ENCODE results near the gene CHST1.

The CHST1 gene

GRCh38 chr11:45669146-45669545, 3.7 kb upstream of the CHST1 start:
- FAIRE-seq = no peak
- no peak for TF ChIP-seq POLR2A (IDR thresholded peaks at IDR 0.05; ENCODE audit: low read depth, low read length)
- no peak for DNase-seq (ENCODE audit: insufficient read length, low spot score)

- FAIRE-seq (no peak), DNase-seq (ENCODE audit: insufficient read length, low spot score) (no peak)
- no peak for TF ChIP-seq POLR2A (IDR thresholded peaks at IDR 0.05; ENCODE audit: low read depth, low read length)
These were observed 2.7 kb upstream of the CHST1 start for GRCh38 chr11:45667929-45668680.

DNA sequence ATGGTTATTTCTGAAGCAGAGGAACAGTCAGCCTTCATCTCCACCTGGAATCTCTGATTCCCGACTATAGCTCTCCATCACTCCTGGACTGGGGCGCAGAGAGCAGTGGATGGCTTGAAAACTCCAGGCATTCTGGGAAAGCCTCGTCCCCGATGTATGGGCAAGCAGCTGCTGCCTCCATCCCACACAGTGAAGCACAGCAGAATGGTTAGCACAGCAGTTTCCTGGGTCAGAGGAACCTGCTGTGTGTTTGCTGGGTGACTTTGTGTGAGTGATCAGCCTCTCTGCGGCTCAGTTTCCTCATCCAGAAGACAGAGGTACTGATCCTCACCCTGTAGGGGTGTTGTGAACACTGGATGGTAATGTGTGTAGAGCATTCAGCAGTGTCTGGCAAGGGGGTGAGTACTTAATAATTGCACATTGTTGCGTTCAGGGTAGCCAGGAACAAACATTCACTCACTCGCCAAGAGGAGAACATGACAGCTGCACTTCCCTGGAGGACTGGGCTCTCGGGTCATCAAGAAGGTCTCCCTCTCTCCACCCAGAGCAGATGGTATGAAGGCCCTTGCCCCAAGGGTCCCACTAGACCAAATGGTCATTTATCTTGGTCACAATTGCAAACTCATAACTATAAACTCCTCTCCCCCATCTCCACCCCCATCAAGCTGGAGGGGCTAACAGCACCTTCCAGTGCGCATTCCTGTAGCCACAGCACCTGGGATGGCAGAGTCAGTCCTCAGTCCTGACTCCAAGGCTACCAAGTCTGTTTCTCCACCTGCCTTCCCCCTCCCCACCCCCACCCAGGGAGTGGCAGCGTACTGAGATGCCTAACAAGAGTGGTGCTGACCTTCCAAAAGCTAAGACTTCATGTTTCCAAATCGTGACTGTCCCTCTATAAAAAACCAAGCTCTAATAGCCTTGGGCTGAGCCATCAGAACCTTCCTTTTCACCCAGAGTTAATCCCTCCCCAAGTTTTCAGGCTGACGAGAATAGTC, 1.5 kb upstream of the CHST1 start:
- FAIRE-seq (no peak), DNase-seq (ENCODE audit: insufficient read length, low spot score) (no peak)
- TF ChIP-seq POLR2A (IDR thresholded peaks at IDR 0.05; ENCODE audit: low read depth, low read length) = no peak

- FAIRE-seq = no peak
- no peak for TF ChIP-seq POLR2A (IDR thresholded peaks at IDR 0.05; ENCODE audit: low read depth, low read length)
- peak; percentile 63 for DNase-seq (ENCODE audit: insufficient read length, low spot score)
These were observed 668 bp upstream of the CHST1 start for GRCh38 chr11:45665933-45666647.

- no peak for TF ChIP-seq POLR2A (IDR thresholded peaks at IDR 0.05; ENCODE audit: low read depth, low read length)
- FAIRE-seq (no peak), DNase-seq (ENCODE audit: insufficient read length, low spot score) (no peak)
These were observed 831 bp downstream of the CHST1 start for GRCh38 chr11:45664376-45665205.

DNA sequence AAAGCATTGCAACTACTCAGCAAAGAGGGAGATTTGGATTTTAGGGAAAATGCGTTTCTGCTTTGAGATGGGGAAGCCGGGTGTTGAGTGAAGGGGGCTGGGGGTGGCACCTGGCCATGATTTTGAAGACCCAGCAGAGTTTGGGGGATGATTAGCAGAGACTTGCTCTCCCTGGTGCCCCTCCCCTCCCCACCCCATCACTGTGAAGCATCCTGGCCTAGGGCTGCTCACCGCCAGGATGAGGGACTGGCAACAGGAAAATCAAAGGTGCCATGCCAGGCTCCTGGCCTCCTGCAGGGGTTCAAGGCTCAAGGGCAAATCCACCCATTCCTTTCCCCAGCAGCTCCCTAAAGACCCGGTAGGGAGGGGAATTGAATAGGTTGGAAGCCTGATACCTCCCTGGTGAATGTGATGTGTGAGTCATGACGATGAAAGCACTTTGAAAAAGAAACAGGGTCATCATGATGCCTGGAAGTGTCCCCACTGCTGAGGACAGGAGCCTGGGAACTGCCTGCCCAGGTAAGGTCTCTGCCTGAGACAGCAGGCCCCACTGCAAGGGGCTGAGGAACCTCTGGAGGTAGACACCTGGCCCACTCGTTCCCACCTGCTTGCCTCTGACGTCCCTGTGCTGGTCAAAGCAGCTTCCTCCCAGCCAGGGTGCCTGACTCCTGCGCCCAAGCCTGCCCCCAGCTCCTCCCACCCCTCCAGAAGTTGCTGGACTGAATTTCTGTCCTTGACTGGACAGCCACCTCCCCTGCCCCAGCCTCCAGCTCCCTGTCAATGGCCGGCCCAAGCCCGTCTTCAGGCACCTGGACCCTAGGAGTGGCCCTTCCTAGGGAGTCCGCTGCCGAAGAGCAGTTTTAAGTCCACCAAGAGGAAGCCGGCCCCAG, 1.7 kb downstream of the CHST1 start:
- no peak for TF ChIP-seq POLR2A (IDR thresholded peaks at IDR 0.05; ENCODE audit: low read depth, low read length)
- FAIRE-seq (no peak), DNase-seq (ENCODE audit: insufficient read length, low spot score) (peak; percentile 63)

GRCh38 chr11:45662665-45663485, 2.5 kb downstream of the CHST1 start:
- no peak for FAIRE-seq
- no peak for TF ChIP-seq POLR2A (IDR thresholded peaks at IDR 0.05; ENCODE audit: low read depth, low read length)
- DNase-seq (ENCODE audit: insufficient read length, low spot score) = peak; percentile 96

DNA sequence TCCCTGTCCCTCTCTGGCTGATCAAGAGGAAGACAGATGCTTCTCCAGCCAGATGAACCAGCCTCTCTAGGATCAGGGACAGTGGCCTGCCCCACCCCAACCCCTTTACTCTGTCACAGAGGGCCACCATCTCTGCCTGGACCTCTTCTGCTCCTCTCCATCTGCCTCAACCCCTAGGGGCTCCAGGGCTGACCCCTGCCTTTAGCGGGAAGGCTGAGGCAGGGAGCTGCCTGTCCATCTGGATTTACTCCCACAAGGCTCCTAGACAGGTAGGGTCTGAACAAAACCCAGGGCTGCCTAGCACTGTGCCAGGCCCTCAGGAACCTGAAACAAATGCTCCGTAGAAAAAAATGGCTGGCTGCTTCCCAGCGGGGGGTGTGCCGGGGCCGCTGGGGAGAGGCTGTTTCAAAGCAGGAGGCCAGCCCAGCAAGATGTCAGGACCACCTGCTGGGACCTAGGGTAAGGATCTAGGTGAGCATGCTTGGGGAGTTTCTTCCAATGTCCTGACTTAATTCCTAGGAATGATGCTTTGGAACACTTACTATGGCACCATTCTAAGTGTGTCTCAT, 3.2 kb downstream of the CHST1 start:
- no peak for DNase-seq (ENCODE audit: insufficient read length, low spot score)
- no peak for TF ChIP-seq POLR2A (IDR thresholded peaks at IDR 0.05; ENCODE audit: low read depth, low read length)
- no peak for FAIRE-seq

GRCh38 chr11:45661439-45662055, 3.9 kb downstream of the CHST1 start:
- no peak for DNase-seq (ENCODE audit: insufficient read length, low spot score)
- no peak for FAIRE-seq
- TF ChIP-seq POLR2A (IDR thresholded peaks at IDR 0.05; ENCODE audit: low read depth, low read length) = no peak

DNA sequence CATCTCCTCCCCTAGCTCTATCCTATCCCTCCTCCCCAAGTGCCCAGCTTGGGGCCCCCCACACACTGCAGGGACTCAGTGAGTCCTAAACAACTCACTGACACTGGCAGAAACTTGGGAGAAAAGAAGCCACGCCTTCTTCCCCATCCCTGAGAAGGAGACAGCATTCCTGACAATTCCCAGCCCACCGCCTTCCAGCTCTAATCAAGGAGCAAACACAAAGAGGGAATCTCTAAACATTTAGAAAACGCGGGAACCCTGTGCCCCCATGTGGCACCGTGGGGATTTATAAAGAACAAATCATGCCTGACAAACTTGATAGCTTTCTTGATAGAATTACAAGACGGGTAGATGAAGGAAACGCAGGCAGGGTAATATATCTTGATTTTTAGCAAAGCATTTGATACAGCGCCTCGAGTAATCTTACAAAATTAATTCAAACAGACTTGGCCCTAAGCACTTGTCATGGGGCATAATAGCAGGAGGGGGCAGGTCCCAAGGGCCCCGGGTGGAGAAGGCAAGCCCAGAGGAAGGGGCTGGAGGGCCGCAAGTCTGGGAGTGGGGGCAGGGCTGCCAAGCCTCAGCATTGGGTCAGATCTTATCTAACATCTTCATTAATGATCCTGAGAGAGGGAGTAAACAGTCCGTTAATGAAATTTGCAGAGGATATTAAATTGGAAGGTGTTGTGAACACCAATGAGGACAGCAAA, 4.5 kb downstream of the CHST1 start:
- DNase-seq (ENCODE audit: insufficient read length, low spot score) (no peak), FAIRE-seq (no peak)
- no peak for TF ChIP-seq POLR2A (IDR thresholded peaks at IDR 0.05; ENCODE audit: low read depth, low read length)

Data from H54 (cell line).